HEK293 (cell line): ENCODE data around the gene PDF.

ENCODE experiments used
- CTCF ChIP-seq: fragments of 450-650 bp; formaldehyde crosslinking; IDR thresholded peaks from 2 replicates; pipeline ENCODE4 v1.5.1; 2016; ENCODE audit warnings: missing biosample characterization, missing genetic modification characterization
- GLI4 ChIP-seq: fragments of 450-650 bp; formaldehyde crosslinking; IDR thresholded peaks from 2 replicates; pipeline ENCODE4 v1.5.1; 2016; ENCODE audit warnings: missing biosample characterization, missing genetic modification characterization
- KLF10 ChIP-seq: fragments of 450-650 bp; IDR thresholded peaks from 2 replicates; pipeline ENCODE4 v1.5.1; 2018; ENCODE audit warnings: missing biosample characterization, mild to moderate bottlenecking, missing genetic modification characterization
- KLF8 ChIP-seq: fragments of 450-650 bp; formaldehyde crosslinking; IDR thresholded peaks from 2 replicates; pipeline ENCODE4 v1.5.1; 2016; ENCODE audit warnings: missing biosample characterization, missing genetic modification characterization
- YY1 ChIP-seq: fragments of 450-650 bp; formaldehyde crosslinking; IDR thresholded peaks from 2 replicates; pipeline ENCODE4 v1.5.1; 2018; ENCODE audit warnings: missing biosample characterization, missing genetic modification characterization
- ZNF24 ChIP-seq: fragments of 450-650 bp; formaldehyde crosslinking; IDR thresholded peaks from 2 replicates; pipeline ENCODE4 v1.5.1; 2016; ENCODE audit warnings: missing biosample characterization, missing genetic modification characterization
- ZNF302 ChIP-seq: fragments of 450-650 bp; formaldehyde crosslinking; IDR thresholded peaks from 2 replicates; pipeline ENCODE4 v1.5.1; 2016; ENCODE audit warnings: missing biosample characterization, missing genetic modification characterization, low read depth
- ZNF311 ChIP-seq: fragments of 450-650 bp; formaldehyde crosslinking; IDR thresholded peaks from 2 replicates; pipeline ENCODE4 v1.5.1; 2017; ENCODE audit warnings: missing biosample characterization, missing genetic modification characterization, borderline replicate concordance
- ZNF549 ChIP-seq: fragments of 450-650 bp; IDR thresholded peaks from 2 replicates; pipeline ENCODE4 v1.5.1; 2018; ENCODE audit warnings: missing biosample characterization, missing genetic modification characterization, mild to moderate bottlenecking, inconsistent platforms, moderate library complexity
- ZNF707 ChIP-seq: fragments of 450-650 bp; formaldehyde crosslinking; IDR thresholded peaks from 2 replicates; pipeline ENCODE4 v1.5.1; 2016; ENCODE audit warnings: missing biosample characterization, missing genetic modification characterization
- ZNF76 ChIP-seq: fragments of 450-650 bp; formaldehyde crosslinking; IDR thresholded peaks from 2 replicates; pipeline ENCODE4; 2016; ENCODE audit warnings: low read depth, missing biosample characterization, missing genetic modification characterization, borderline replicate concordance

DNA sequence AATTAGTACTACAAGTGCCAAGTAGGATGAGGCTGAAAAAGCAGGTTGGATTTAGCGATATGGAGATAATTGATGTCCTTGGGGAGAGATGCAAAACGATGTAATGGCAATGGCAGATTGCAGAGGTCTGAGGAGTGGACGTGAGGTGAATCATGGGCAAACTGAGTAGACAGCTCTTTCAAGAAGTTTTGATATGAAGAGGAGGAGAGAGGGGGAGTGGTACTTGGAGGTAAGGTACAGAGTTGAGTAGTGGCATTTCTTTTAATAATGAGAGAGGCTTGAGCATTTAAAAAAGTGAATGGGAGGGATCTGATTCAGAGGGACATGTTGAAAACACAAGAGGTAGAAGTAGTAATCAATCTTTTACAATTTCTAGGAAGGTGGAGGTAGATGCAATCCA, 37.0 kb downstream of the PDF start:
- no peak for TF ChIP-seq ZNF24
- no peak for TF ChIP-seq ZNF549 (tag by site-specific recombination)
- no peak for TF ChIP-seq ZNF302 (tag by site-specific recombination)
- TF ChIP-seq ZNF76 (tag by site-specific recombination) = no peak
- no peak for TF ChIP-seq ZNF311
- TF ChIP-seq ZNF707 (tag by site-specific recombination) = no peak
- no peak for TF ChIP-seq CTCF
- TF ChIP-seq KLF8 = no peak
- no peak for TF ChIP-seq YY1 (tag by site-specific recombination)
- no peak for TF ChIP-seq KLF10 (tag by site-specific recombination)
- no peak for TF ChIP-seq GLI4 (tag by site-specific recombination)
